NCI-H2196 treated with DMSO at 0.1 percent for 48 hours (cell line): ENCODE data around the gene PPP4R3A.
"Not testable (repeated sequence)": the region's sequence is repeated elsewhere in the genome, so short reads cannot be mapped to it uniquely, and the experiment has no call there.

Experiments
- DNase-seq: peaks from one replicate; lab custom pipeline; 2025; ENCODE audit not compliant: unreplicated experiment; lab: John Stamatoyannopoulos, UW

PPP4R3A gene

DNA sequence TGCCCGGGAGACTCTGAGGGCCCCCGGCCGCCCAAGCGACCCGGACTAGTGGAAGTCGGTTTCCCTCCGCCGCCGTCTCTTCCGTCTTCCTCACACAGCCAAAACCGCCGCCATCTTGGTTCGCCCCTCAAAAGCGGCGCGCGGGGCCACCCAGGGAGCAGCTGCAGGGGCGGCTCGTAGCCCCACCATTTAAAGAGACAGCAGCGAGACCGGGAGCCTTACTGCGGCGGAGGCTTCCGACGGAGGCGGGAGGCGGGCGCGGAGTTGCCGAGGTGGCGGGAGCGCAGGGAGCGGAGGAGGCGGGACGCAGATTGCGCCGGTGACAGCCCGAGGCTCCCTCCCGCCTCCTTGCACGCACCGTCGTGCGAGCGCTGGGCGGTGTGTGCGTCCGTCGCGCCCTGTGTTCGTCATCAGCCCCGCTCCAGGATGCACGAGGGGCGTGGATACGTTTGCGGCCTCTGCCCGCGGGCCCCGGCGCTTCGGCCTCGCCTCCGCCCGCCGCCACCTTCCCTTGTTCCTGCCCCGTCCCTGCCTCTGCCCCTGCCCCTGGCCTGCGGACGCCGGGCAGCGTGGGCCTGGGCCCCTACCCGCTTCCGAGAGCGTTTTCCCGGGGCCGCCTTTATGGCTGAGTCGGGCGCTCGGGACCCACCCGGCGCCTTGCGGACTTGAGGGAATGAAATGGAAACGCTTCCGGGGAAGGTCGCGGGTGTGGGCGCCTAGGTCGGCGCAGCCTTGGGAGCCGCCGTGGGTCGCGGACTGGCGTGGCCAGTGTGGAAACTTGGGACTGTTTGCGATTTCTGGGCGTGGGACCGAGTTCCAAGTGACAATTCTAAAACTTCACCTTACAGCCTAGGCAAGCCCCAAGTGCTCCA is at the start of gene PPP4R3A:
TSS of gene PPP4R3A (minus strand) at position 140 of the 872 bp plus-strand sequence. CDS start 663 bp downstream, outside the sequence.
- peak; percentile 71 for DNase-seq

DNA sequence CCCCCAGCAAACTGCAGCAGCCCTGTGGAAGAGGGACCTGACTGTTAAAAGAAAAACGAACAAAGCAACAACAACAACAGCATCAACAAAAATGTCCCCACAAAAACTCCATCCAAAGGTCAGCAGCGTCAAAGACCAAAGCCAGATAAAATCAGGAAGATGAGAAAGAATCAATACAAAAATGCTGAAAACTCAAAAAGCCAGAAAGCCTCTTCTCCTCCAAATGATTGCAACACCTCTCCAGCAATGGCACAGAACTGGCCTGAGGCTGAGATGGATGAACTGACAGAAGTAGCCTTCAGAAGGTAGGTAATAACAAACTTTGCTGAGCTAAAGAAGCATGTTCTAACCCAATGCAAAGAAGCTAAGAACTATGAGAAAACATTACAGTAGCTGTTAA is 45.4 kb upstream of the PPP4R3A start:
- no peak for DNase-seq

DNA sequence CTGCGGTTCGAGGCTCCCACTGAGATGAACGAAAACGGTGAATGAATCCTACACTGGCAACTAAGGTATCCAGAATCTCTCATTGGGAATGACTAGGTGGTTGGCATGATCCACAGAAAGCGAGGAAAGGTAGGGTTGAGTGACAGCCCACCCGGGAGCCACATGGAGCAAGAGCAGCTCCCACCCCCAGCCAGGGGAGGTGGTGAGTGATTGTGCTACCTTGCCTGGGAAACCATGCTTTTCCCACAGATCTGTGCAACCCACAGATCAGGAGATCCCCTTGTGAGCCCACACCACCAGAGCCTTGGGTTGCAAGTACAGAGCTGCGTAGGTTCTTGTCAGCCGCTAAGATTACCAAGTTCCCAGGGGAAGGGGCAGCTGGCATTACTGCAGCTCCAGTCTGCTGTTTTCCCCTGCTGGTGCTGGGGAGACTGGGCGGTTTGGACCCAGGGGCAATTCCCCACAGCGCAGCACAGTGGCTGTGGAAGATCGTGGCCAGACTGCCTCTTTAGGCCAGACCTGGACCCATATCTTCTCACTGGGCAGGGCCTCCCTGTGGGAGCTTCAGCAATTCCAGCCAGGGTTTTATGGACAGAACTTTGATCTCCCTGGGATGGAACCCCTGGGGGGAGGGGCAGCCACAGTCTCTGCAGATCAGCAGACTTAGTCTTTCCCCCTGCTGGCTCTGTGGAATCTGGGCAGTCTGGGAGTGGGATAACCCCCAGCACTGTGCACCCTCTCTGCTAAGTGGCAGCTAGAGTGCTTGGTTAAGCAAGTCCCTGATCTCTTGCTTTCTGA is 44.6 kb upstream of the PPP4R3A start:
- DNase-seq: no peak

DNA sequence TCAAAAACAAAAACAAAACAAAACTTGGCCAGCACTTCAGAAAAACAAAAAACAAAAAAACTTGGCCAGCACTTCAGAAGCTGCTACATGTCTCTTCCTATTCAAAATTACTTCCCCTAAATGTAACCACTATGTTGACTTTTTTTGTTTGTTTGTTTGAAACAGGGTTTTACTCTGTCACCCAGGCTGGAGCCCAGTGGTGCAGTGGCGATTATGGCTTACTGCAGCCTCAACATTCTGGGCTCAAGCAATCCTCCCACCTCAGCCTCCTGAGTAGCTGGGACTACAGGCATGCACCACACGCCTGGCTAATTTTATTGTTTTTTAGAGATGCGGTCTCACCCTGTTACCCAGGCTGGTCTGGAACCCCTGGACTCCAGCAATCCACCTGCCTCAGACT is 38.0 kb upstream of the PPP4R3A start:
- no peak for DNase-seq

DNA sequence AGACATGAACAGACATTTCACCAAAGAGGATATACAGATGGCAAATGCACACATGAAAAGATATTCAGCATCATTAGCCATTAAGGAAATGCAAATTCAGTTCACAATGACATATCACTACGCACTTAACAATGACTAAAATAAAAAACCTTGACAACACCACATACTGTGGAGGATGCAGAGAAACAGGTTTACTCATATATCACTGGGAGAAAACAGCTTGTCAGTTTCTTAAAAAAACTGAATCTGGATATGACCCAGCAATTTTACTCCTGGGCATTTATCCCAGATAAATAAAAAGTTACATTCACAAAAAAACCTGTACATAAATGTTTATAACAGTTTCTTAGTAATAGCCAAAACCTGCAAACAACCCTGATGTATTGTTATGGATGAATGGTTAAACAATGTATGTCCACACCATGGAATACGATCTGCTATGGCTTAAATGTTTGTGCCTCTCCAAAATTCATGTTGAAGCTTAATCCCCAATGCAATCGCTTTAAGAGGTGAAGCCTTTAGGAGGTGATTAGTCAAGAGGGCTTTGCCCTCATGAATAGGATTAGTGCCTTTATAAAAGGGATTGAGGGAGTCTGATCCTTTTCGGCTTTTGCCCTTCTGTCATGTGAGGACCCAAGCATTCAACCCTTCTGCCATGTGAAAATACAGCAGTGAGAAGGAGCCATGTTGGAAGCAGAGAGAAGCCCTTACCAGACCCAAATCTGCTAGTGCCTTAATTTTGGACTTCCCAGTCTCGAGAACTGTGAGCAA is 36.0 kb upstream of the PPP4R3A start:
- DNase-seq: no peak

DNA sequence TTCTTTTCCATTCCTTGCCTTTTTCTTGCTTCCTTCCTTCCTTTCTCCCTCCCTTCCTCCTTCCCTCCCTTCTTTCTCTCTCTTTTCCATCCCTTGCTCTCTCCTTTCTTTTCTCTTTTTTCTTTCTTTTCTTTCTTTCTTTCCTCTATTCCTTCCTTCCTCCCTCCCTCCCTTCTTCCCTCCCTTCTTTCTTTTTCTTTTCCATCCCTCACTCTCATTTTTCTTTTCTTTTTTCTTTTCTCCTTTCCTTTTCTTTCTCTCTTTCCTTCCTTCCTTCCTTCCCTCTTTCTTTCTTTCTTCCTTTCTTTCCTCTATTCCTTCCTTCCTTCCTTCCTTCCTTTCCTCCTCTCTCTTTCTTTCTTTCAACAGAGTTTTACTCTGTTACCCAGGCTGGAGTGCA is 35.1 kb upstream of the PPP4R3A start:
- no peak for DNase-seq

DNA sequence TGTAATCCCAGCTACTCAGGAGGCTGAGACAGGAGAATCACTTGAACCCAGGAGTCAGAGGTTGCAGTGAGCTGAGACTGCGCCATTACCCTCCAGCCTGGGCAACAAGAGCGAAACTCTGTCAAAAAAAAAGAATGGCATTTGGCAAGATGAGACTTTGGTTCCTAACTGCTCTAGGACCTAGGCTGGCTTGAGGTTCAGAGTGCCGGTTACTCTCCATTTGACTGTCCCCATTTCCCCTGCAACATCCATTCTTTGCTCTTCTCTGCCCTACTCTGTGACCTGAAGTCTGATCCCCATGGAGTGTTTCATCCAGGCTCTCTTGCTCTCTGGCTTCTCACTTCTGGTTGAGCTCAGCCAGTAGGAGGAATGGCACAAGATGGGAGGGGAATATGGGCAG is 26.2 kb upstream of the PPP4R3A start:
- DNase-seq: no peak

DNA sequence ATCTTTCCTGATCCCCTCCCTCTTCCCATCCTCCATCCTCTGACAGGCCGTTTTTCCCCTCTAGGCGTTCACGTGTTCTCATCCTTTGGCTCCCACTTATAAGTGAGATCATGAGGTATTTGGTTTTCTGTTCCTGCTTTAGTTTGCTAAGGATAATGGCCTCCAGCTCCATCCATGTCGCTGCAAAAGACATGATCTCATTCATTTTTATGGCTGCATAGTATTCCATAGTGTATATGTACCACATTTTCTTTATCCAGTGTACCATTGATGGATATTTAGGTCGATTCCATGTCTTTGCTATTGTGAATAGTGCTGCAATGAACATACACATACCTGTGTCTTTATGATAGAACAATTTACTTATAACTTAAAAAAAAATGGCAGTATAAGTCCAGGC is 23.9 kb upstream of the PPP4R3A start:
- not testable (repeated sequence) for DNase-seq

DNA sequence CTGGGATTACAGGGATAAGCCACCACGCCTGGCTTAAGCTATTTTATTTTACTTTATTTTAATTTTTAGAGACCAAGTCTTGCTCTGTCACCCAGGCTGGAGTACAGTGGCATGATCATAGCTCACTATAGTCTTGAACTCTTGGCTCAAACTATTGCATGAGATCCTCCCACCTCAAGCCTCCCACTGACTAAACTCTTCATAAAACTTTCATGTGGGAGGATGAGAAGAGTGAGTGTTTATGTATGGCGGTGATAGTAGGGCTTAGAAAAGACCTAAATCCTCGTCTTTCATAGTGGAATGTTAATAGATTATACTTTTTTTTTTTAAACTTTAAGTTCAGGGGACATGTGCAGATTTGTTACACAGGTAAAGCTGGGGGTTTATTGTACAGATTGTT is 23.5 kb upstream of the PPP4R3A start:
- DNase-seq: no peak

DNA sequence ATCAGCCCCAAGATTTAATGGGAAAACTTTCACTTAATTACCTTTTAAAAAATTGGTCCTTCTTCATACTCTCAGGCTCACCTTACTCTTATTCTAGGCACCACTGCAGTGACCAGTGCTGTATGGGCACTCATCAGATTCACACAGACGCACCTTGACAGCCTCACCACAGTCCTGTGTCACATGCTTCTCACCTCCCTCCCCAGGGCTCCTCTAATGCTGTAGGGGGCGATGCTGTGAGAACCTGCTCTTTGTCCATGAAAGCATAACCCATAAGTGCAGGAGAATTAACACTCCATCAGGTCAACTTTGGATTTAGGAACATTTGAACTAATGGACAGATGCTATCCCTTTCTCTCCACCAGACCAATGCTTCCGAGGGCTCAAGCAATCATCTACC is 13.9 kb upstream of the PPP4R3A start:
- DNase-seq: no peak

DNA sequence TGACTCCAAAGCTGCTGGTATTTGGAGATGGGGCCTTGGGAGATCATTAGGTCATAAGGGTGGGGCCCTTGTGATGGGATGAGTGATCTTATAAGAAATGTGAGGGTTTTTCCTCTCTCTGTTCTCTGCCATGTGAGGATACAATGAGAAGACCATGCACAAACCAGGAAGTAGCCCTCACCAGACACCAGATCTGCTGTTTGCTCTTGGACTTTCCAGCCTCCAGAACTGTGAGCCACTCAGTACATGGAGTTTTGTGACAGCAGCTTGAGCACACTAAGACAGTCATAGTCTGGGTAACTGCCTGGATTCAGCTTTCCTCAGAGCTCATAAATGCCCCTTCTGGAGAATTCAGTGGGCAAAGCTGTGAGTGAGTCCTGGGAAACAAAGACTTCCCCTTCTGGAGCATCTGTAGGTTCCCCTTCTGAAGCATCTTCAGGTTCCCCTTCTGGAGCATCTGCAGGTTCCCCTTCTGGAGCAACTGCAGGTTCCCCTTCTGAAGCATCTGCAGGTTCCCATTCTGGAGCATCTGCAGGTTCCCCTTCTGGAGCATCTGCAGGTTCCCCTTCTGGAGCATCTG is 11.0 kb upstream of the PPP4R3A start:
- no peak for DNase-seq

DNA sequence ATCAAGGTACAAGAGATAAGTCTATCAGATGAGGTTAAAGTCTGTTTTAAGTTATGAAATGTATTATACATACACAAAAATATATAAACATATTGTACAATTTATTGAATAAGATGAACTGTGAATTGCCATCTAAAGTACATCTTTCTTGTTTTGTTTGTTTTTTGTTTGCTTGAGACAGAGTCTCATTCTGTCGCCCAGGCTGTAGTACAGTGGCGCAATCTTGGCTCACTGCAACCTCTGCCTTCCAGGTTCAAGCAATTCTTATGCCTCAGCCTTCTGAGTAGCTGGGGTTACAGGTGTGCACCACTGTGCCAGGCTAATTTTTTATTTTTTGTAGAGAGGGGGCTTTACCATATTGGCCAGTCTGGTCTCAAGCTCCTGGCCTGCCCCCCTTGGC is 10.0 kb upstream of the PPP4R3A start:
- DNase-seq: no peak

DNA sequence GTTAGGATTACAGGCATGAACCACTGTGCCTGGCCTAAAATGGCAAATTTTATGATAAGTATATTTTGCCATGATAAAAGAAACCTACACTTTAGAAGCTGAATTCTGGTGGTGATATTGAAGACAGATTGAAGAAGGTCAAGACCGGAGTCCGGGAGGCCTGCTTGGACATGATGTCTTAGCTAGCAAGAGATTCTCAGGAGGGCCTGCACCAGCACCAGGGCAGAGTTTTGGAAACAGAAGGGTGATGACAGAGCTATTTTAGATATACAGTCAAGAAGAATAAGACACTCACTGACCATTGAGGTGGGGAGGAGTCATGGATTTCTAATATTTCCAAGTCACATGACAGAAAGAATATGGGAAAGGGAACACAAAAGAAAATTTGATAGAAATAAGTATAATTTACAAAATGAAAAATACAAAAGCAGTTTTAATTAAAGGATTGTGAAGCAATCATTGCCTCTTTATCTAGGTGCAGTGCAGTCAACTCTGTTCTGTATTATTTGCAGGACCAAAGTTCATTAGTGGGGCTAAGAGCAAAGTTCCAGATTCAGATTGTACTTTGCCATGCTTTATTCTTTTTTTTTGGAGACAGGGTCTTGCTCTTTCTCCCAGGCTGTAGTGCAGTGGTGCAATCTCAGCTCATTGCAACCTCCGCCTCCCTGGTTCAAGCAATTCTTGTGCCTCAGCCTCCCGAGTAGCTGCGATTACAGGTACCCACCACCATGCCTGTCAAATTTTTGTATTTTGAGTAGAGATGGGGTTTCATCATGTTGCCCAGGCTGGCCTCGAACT is 9.3 kb upstream of the PPP4R3A start:
- DNase-seq: no peak

DNA sequence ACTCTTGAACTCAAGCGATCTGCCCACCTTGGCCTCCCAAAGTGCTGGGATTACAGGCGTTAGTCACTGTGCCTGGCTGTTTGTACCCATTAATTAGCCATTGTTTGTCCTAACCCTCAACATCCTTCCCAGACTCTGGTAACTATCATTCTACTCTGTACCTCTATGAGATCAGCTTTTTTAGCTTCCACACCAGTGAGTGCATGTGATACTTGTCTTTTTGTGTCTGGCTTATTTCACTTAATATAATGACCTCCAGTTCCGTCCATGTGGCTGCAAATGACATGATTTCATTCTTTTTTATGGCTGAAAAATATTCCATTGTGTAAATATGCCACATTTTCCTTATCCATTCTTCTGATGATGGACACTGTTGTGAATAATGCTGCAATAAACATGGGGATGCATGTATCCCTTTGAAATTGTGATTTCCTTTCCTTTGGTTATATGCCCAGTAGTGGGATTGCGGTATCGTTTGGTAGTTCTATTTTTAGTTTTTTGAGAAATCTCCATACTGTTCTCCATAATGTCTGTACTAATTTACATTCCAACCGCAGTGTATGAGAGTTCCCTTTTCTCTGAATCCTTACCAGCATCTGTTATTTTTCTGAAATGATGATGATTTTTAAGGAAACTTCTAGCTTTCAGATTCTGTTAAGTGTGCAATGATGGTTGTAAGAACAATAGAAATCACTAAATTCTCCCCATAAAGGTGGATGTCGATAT is 6.7 kb upstream of the PPP4R3A start:
- DNase-seq: no peak

DNA sequence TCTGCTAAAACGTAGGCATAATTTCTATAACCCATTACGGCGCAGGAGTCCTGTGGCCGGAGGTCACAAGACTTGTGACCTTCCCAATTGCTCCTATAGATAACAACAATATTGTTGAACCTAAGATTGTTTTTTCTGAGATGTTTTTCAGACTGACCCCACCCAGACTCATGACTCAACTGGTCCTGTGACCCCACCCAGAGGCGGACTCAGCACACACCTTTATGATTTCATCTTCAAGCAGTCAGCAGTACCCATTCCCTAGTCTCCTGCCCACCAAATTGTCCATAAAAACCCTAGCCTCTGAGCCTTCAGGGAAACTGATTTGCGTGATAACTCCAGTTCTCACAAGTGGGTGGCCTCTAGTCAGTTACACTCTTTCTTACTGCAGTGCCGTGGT is 5.9 kb upstream of the PPP4R3A start:
- DNase-seq: no peak

DNA sequence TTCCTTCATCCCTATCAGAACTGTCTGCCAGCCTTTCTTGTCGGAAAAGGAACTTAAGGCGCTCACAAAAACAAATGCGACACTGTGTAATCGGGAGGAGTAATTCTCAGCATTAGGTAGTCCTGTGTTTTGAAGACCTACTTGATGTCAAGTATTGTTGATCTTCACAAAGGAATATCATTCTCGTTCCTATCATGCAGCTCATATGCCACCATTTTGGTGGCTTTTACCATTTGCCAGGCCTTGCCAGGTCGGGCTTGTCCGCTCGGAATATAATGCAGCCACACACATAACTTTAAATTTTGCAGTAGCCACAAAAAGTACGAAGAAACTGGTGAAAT is 903 bp upstream of the PPP4R3A start:
- peak; percentile 4 for DNase-seq

DNA sequence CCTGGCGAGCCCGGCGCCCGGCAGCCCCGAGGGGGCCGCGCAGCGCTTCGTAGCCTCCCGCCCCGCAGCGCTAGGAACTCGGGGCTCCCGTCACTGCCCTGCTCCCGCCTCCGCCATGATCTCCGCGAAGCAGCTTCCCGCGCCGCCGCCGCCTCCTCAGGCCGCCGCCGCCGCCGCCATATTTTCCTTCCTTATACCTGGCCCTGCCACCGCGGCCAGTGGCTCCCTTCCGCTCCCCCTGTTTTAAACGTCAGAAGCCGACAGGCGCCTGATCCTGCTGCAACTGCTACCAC is 286 bp downstream of the PPP4R3A start:
- DNase-seq: no peak

DNA sequence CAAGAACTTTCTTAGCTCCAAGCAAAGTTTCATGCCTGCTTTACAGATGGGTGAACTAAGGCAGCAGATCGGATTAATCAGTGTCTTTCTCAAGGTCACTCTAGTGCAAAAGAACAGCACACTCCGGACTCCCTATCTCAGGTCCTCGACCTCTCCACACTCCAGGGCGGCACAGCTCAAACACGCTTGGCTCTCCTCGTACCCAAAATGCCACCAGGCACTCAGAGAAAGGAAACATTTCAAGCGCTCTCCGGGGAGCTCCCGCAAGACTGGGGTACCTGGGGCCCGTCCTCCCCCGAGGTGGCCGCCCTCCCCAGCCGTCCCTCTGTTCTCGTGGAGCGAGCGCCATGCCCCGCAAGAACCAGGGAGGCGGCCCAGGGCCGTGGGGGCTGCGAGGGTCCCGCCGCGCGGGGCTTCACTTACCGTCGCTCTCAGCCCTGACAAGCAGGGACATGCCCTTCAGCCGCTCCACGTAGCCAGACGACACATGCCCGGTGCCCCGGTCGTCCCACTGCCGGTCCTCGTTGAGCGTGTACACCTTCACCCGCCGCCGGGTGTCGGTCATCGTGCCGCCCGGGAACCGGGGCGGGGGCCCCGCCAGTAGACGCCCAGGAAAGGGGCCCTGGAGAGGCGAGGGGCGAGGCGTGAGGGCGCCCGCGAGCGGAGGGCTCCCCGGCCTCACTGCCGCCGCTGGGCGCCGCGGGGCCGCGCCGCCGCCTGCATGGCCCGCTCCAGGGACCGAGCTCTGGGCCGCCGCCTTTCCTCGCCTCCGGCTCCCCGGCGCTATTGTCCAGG is 830 bp downstream of the PPP4R3A start:
- DNase-seq: no peak

DNA sequence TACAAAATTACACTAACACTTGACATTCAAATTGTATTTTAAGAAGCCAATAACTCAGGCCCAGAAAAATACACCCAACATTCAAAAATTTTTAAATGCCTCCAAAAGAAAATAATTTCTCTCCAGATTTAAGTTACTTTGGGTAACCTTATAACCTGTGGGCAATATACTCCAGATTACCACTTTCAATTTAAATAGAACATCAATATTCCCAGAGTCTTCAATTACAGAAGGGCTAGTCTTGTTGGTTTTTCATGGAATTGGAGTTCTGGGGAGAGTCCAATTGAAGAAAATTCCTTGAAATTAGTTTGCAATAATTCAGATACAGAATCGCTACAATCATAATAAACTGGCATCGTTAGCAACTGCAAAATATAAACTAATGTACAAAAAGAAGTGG is 2.0 kb downstream of the PPP4R3A start:
- no peak for DNase-seq
